Right lobe of liver (tissue), 6 donors: ENCODE data around the gene ITPK1. TPM values are rescaled to one million over a fixed set of nuclear protein-coding genes. Genes with fewer than 3 reads are reported as not detected.

ENCODE experiments used
- ATAC-seq, 4 donors: fragments of 200-7000 bp; cut with Tn5 transposase; one replicate each; pipeline ENCODE4 v1.9.1; 2020; ENCODE audit warnings: mild to moderate bottlenecking in 4 of 4, moderate library complexity in 4 of 4
- DNase-seq, 3 donors: peaks; one replicate each; pipeline ENCODE4 v3.0.0-alpha.2; 2020
- H3K27ac ChIP-seq, 3 donors: fragments of 200-600 bp; one replicate each; pipeline ENCODE4 v1.8.0; 2022
- H3K27me3 ChIP-seq, 2 donors: fragments of 200-600 bp; one replicate each; pipeline ENCODE4 v1.8.0; 2022
- H3K36me3 ChIP-seq, 4 donors: fragments of 200-600 bp; sonication (generic) in 1 of 4; one replicate each; pipeline versions ENCODE4 v1.5.1 to v1.8.0; 2017 to 2022; ENCODE audit warnings: control low read depth in 1 of 4
- H3K4me1 ChIP-seq, 4 donors: fragments of 200-600 bp; sonication (generic) in 1 of 4; one replicate each; pipeline versions ENCODE4 v1.5.1 to v1.8.0; 2017 to 2022; ENCODE audit warnings: control low read depth in 1 of 4
- H3K4me3 ChIP-seq, 3 donors: fragments of 200-600 bp; one replicate each; pipeline ENCODE4 v1.8.0; 2022
- H3K9me3 ChIP-seq, 4 donors: fragments of 200-600 bp; sonication (generic) in 1 of 4; one replicate each; pipeline versions ENCODE4 v1.5.1 to v1.8.0; 2017 to 2022; ENCODE audit warnings: control low read depth in 1 of 4
- POLR2A ChIP-seq: fragments of 450-650 bp; IDR thresholded peaks from one replicate; pipeline ENCODE4 v1.6.1; 2017; ENCODE audit warnings: antibody characterized with exemption, mild to moderate bottlenecking
- WGBS: methylation state at CpG from one replicate; pipeline ENCODE4 v1.1.6; 2018; ENCODE audit warnings: low coverage, low lambda C conversion rate; ENCODE audit not compliant: insufficient coverage; ENCODE audit errors: missing lambda C conversion rate; 5-methylcytosine and 5-hydroxymethylcytosine counted together
- intact Hi-C, 2 donors: fragments of 100-400 bp; cut with DNase I; formaldehyde crosslinking; loops; one replicate each; pipeline versions ENCODE4 v1.11.2 to v1.14.1; 2022
- total RNA-seq, 6 experiments: library from RNA; depleted of rRNA in 2 of 6; stranded (reverse); fragments of >200 nt in 2 of 6; fragmentation: NEBNext Ultra II Directional in 3 of 6; extraction: Animal tissue kit (Norgen Biotek cat#: 25700) in 3 of 6; gene quantifications; one replicate each; pipeline versions ENCODE4 v1.1.0 to v1.2.4, GENCODE V29; 2016 to 2023
- TF ChIP-seq, protein P1 (sequence below), 4 donors: fragments of 200-600 bp in 3 of 4; fragments of 450-650 bp in 1 of 4; IDR thresholded peaks; one replicate each; pipeline versions ENCODE4 v1.5.1 to v1.8.0; 2016 to 2022; ENCODE audit warnings: antibody characterized with exemption in 4 of 4, mild to moderate bottlenecking in 2 of 4
- donor health status: DM: no; HTN: yes; CAD: no.
- donor health status: DM: no; HTN: no; CAD: no.
- donor health status: DM: no; HTN: no; CAD: no.
- donor health status: DM: no; HTN: yes; CAD: no.
- donor health status: DM: no; HTN: yes; CAD: no.

ITPK1 gene
- total RNA-seq, 6 experiments from 2014 or later, result 28.4 to 61.0 (median 40.0) TPM

DNA sequence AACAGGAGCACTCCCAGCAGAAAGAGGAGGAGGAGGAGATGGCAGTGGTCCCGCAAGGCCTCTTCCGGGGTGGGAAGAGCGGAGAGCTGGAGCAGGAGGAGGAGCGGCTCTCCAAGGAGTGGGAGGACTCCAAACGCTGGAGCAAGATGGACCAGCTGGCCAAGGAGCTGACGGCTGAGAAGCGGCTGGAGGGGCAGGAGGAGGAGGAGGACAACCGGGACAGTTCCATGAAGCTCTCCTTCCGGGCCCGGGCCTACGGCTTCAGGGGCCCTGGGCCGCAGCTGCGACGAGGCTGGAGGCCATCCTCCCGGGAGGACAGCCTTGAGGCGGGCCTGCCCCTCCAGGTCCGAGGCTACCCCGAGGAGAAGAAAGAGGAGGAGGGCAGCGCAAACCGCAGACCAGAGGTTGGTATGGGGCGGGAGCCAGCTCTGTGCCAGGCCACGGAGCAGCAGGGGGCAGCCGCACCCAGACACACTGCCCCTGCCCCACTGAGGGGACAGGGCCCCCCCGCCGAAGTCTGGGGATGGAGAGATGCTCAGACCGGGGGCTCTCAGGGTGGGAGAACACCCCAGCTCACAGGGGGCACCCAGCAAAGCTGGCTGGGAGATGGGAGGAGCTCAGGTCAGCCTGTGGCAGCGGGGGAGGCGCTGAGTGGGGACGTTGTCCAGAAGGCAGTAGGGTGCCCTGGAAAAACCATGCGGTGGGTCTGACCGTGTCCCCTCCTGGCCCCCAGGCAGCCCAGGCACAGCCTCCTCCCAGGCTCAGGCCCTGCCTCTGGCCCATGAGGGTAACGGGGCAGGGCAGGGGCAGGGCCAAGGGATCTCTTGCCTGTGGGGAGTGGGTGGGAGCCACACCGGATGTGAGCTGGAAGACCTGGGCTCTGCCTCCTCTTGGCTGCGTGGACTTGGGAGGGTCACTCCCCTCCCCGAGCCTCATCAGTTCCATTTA, 183.0 kb downstream of the ITPK1 start:
- H3K9me3 ChIP-seq, result no peaks in the 10 kb centered on the region
- H3K36me3 ChIP-seq, result no peaks in the 10 kb centered on the region
- no peak overlapping the region for H3K27ac ChIP-seq
- TF ChIP-seq, protein P1, sequence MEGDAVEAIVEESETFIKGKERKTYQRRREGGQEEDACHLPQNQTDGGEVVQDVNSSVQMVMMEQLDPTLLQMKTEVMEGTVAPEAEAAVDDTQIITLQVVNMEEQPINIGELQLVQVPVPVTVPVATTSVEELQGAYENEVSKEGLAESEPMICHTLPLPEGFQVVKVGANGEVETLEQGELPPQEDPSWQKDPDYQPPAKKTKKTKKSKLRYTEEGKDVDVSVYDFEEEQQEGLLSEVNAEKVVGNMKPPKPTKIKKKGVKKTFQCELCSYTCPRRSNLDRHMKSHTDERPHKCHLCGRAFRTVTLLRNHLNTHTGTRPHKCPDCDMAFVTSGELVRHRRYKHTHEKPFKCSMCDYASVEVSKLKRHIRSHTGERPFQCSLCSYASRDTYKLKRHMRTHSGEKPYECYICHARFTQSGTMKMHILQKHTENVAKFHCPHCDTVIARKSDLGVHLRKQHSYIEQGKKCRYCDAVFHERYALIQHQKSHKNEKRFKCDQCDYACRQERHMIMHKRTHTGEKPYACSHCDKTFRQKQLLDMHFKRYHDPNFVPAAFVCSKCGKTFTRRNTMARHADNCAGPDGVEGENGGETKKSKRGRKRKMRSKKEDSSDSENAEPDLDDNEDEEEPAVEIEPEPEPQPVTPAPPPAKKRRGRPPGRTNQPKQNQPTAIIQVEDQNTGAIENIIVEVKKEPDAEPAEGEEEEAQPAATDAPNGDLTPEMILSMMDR (IDR thresholded peaks at IDR 0.05), result no peak
- no peak for TF ChIP-seq POLR2A
- WGBS, result 87% methylated on average over 6 of the region's 35 CpGs
- intact Hi-C loops, result no loop called here
- H3K4me1 ChIP-seq, result no peaks in the 10 kb centered on the region
- no peak overlapping the region for H3K4me3 ChIP-seq
- ATAC-seq (no peak), DNase-seq (no peak)
- H3K27me3 ChIP-seq, result no peaks in the 10 kb centered on the region

DNA sequence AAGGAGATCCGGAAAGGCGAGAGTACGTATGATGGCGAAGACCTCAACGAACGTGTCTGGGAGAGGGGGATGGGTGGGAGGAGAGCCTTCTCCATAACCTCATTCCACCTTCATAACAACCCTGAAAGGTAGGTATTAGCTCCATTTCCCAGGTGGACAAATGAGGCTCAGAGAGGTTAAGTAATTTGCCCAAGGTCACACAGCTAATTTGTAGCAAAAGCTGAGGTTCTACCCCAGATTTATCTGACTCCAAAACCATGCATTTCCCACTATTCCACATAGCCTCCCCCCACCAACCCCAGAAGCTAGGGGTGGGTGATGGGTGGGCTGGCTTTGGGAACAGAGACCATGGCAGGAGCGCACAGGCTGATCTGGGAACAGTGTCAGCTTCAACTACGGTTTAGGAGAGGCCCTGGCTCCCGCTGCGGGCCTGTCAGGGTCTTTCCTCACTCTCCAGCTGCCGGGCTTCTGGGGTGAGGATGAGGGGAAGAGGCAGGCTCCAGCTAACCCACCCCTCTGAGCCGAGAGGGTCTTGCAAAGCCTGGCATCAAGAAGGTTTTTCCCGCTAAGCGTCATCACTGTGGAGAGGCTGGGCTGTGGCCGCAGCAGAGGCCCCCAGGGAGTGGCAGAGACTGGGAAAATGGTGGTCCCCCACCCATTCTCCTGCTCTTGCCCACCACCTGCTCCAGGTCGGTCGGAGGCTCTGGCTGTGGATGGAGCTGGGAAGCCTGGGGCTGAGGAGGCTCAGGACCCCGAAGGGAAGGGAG, 183.9 kb downstream of the ITPK1 start:
- Histone ChIP-seq H3K36me3 (no peaks in the 10 kb centered on the region), H3K9me3 (no peaks in the 10 kb centered on the region), H3K4me1 (no peaks in the 10 kb centered on the region), H3K4me3 (no peak overlapping the region), H3K27me3 (no peaks in the 10 kb centered on the region), H3K27ac (no peak overlapping the region)
- intact Hi-C loops, result no loop called here
- ATAC-seq (no peak), DNase-seq (no peak)
- TF ChIP-seq POLR2A, result no peak
- TF ChIP-seq, protein P1 (IDR thresholded peaks at IDR 0.05), result no peak
- 90% methylated on average over 5 of the region's 18 CpGs for whole genome bisulfite sequencing

DNA sequence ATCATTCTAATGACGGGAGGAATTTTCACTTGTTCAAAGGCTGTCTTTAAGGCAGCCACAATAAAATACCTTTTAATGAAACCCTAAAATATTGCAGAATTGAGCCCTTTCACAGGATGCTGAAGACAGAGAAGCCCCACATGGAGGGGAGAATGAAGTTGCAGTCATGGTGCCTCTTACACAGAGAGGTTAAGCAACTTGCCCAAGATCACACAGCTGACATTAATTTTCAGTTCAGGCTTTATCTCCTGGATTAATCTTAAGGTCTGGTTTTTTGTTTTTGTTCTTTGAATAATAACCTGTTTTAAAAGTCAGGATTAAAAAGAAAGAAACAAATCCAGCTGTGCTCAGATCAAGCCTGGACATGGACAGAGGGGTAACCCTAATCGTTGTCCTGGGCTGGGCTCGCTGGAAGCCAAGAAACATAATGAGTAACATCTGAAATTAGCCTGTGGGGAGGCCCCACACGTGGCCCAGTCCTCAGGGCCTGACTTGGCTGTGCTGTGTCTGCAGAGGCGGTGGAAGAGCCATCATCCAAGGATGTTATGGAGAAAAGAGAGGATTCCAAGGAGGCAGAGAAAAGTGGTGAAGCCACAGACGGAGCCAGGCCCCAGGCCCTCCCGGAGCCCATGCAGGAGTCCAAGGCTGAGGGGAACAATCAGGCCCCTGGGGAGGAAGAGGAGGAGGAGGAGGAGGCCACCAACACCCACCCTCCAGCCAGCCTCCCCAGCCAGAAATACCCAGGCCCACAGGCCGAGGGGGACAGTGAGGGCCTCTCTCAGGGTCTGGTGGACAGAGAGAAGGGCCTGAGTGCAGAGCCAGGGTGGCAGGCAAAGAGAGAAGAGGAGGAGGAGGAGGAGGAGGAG, 184.8 kb downstream of the ITPK1 start:
- Histone ChIP-seq H3K4me3 (no peak overlapping the region), H3K27ac (no peak overlapping the region), H3K9me3 (no peaks in the 10 kb centered on the region), H3K27me3 (no peaks in the 10 kb centered on the region), H3K36me3 (no peaks in the 10 kb centered on the region), H3K4me1 (no peaks in the 10 kb centered on the region)
- ATAC-seq (no peak), DNase-seq (no peak)
- TF ChIP-seq, protein P1 (IDR thresholded peaks at IDR 0.05), result no peak
- TF ChIP-seq POLR2A, result no peak
- intact Hi-C loops, result no loop called here
- WGBS, result 64% methylated on average over 5 of the region's 8 CpGs
